Lung (tissue), 12 donors: ENCODE data around the gene NTRK2. TPM values are rescaled to one million over a fixed set of nuclear protein-coding genes. Genes with fewer than 3 reads are reported as not detected.

Experiments used
- ATAC-seq: fragments of 200-7000 bp; cut with Tn5 transposase; one replicate; pipeline ENCODE4 v1.9.1; 2020; ENCODE audit warnings: moderate number of reproducible peaks; ENCODE audit not compliant: insufficient read depth, low FRiP score
- DNase-seq, 3 donors: peaks; one replicate each; pipeline ENCODE4 v3.0.0-alpha.2; 2013 to 2017
- H3K27ac ChIP-seq, 2 donors: one replicate each; pipeline ENCODE4 v1.5.1; 2013; ENCODE audit warnings: mild to moderate bottlenecking in 2 of 2, moderate library complexity in 2 of 2, control low read depth in 1 of 2, inconsistent platforms in 1 of 2, low read depth in 1 of 2, low read length in 1 of 2
- H3K27me3 ChIP-seq, 3 donors: one replicate each; pipeline ENCODE4 v1.5.1; 2013; ENCODE audit warnings: low read length in 2 of 3; ENCODE audit not compliant: control insufficient read depth in 3 of 3, insufficient read depth in 3 of 3
- H3K36me3 ChIP-seq, 4 donors: one replicate each; pipeline ENCODE4 v1.5.1; 2013; ENCODE audit warnings: low read length in 4 of 4, mild to moderate bottlenecking in 1 of 4, moderate library complexity in 1 of 4; ENCODE audit not compliant: control insufficient read depth in 4 of 4, insufficient read depth in 4 of 4
- H3K4me1 ChIP-seq, 5 donors: one replicate each; pipeline ENCODE4 v1.5.1; 2013; ENCODE audit warnings: low read length in 5 of 5, mild to moderate bottlenecking in 2 of 5, moderate library complexity in 1 of 5; ENCODE audit not compliant: control insufficient read depth in 5 of 5, insufficient read depth in 5 of 5
- H3K4me3 ChIP-seq: one replicate; pipeline ENCODE4 v1.5.1; 2013; ENCODE audit warnings: mild to moderate bottlenecking, control low read depth, moderate library complexity
- H3K9ac ChIP-seq, 2 donors: one replicate each; pipeline ENCODE4 v1.5.1; 2013; ENCODE audit warnings: low read length in 2 of 2, control low read depth in 1 of 2; ENCODE audit not compliant: insufficient read depth in 1 of 2
- H3K9me3 ChIP-seq, 4 donors: one replicate each; pipeline ENCODE4 v1.5.1; 2013; ENCODE audit warnings: low read length in 3 of 4, mild to moderate bottlenecking in 1 of 4, moderate library complexity in 1 of 4; ENCODE audit not compliant: control insufficient read depth in 4 of 4, insufficient read depth in 3 of 4
- WGBS, 2 donors: extraction: QIAGEN DNeasy Blood & Tissue Kit; methylation state at CpG; one replicate each; pipeline ENCODE4 v1.1.7; 2013; 5-methylcytosine and 5-hydroxymethylcytosine counted together
- polyA plus RNA-seq, 2 donors: library from polyadenylated mRNA; stranded (reverse); fragments of 200-250 nt; gene quantifications; one replicate each; pipeline ENCODE4 v1.2.1, GENCODE V29; 2013
- total RNA-seq, 2 donors: library from RNA; depleted of rRNA in 1 of 2; stranded (reverse); fragments of >200 nt in 1 of 2; gene quantifications; one replicate each; pipeline ENCODE4 v1.2.1, GENCODE V29; 2014 to 2021
- TF ChIP-seq, protein P1 (sequence below): IDR thresholded peaks from 2 replicates; pipeline ENCODE4 v1.5.1; 2012; ENCODE audit warnings: mild to moderate bottlenecking; ENCODE audit errors: control extremely low read depth, extremely low read depth
- donor health status: control.
- donor health status: control.
- donor health status: Bipolar disorder and iron deficiency.
- donor health status: healthy.
- donor health status: DM: yes; HTN: yes; CAD: no.

NTRK2 gene
- total and polyA plus RNA-seq, 4 donors: 0.33 to 14.4 (median 3.3) TPM

GRCh38 chr9:84935528-84936117 lies 266.1 kb downstream of the NTRK2 start:
- TF ChIP-seq, protein P1, sequence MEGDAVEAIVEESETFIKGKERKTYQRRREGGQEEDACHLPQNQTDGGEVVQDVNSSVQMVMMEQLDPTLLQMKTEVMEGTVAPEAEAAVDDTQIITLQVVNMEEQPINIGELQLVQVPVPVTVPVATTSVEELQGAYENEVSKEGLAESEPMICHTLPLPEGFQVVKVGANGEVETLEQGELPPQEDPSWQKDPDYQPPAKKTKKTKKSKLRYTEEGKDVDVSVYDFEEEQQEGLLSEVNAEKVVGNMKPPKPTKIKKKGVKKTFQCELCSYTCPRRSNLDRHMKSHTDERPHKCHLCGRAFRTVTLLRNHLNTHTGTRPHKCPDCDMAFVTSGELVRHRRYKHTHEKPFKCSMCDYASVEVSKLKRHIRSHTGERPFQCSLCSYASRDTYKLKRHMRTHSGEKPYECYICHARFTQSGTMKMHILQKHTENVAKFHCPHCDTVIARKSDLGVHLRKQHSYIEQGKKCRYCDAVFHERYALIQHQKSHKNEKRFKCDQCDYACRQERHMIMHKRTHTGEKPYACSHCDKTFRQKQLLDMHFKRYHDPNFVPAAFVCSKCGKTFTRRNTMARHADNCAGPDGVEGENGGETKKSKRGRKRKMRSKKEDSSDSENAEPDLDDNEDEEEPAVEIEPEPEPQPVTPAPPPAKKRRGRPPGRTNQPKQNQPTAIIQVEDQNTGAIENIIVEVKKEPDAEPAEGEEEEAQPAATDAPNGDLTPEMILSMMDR: no peak
- ATAC-seq (no peak), DNase-seq (no peak)
- peaks cover 0 to 1% (median 0%) of the 10 kb centered on the region in 5 donors for H3K4me1 ChIP-seq
- H3K27ac ChIP-seq: no peak overlapping the region
- peaks cover 0 to 1% (median 0%) of the 10 kb centered on the region in 4 donors for H3K36me3 ChIP-seq
- no peak overlapping the region for H3K9ac ChIP-seq
- H3K9me3 ChIP-seq: no peaks in the 10 kb centered on the region
- H3K4me3 ChIP-seq: no peak overlapping the region
- H3K27me3 ChIP-seq: peaks cover 0 to 36% (median 15%) of the 10 kb centered on the region in 3 donors

- peaks cover 0 to 1% (median 0%) of the 10 kb centered on the region in 4 donors for H3K36me3 ChIP-seq
- no peak overlapping the region for H3K9ac ChIP-seq
- no peak overlapping the region for H3K4me3 ChIP-seq
- no peak overlapping the region for H3K27ac ChIP-seq
- ATAC-seq: no peak
- H3K9me3 ChIP-seq: no peaks in the 10 kb centered on the region
- DNase-seq: no peak
- H3K27me3 ChIP-seq: peaks cover 0 to 33% (median 15%) of the 10 kb centered on the region in 3 donors
- WGBS, 2 donors: 90 to 94% methylated on average over 2 of the region's 2 CpGs
- TF ChIP-seq, protein P1: no peak
- peaks cover 0 to 1% (median 0%) of the 10 kb centered on the region in 5 donors for H3K4me1 ChIP-seq
Observed at GRCh38 chr9:84937180-84937579, 267.7 kb downstream of the NTRK2 start.

DNA sequence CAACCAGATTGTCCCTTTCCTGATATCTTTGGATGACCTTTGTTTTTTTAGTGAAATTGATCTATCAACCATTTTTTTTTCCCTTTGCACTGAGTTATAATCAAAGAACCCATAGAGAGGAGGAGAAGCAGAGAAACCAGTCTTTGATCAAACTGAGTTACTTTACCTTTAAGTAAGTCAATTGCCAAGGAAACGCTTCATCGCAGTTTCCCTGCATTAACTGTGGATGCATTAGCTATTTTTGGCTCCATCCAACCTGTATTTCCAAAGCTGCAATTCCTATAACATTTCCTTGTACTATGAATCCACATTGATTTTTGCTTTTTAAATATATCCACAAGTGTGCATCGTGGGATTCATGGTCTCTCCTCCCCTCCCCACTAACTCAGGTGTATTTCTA lies 268.1 kb downstream of the NTRK2 start:
- no peak overlapping the region for H3K4me3 ChIP-seq
- H3K9me3 ChIP-seq: no peaks in the 10 kb centered on the region
- no peak overlapping the region for H3K9ac ChIP-seq
- H3K27ac ChIP-seq: no peak overlapping the region
- 78 to 89% methylated on average over 3 of the region's 3 CpGs for WGBS, 2 donors
- H3K36me3 ChIP-seq: peaks cover 0 to 1% (median 0%) of the 10 kb centered on the region in 4 donors
- ATAC-seq (no peak), DNase-seq (no peak)
- TF ChIP-seq, protein P1: no peak
- peaks cover 0 to 33% (median 15%) of the 10 kb centered on the region in 3 donors for H3K27me3 ChIP-seq
- peaks cover 0 to 1% (median 0%) of the 10 kb centered on the region in 5 donors for H3K4me1 ChIP-seq

- Histone ChIP-seq H3K27me3 (peaks cover 0 to 22% (median 15%) of the 10 kb centered on the region in 3 donors), H3K9ac (no peak overlapping the region), H3K4me3 (no peak overlapping the region), H3K36me3 (peaks cover 0 to 1% (median 0%) of the 10 kb centered on the region in 4 donors), H3K27ac (no peak overlapping the region), H3K9me3 (no peaks in the 10 kb centered on the region), H3K4me1 (peaks cover 0 to 1% (median 0%) of the 10 kb centered on the region in 5 donors)
- WGBS, 2 donors: 89 to 95% methylated on average over 3 of the region's 3 CpGs
- TF ChIP-seq, protein P1: no peak
- DNase-seq (no peak), ATAC-seq (no peak)
Observed at GRCh38 chr9:84939774-84940173, 270.2 kb downstream of the NTRK2 start.
